K562 (cell line): ENCODE measurements around the gene PITX1.

Source experiments
- CHCHD3 ChIP-seq: fragments of 250-450 bp; sonication (Bioruptor Pico); IDR thresholded peaks from 2 replicates; pipeline ENCODE4 v2.1.2; 2022; ENCODE audit warnings: mild to moderate bottlenecking
- CHD7 ChIP-seq: fragments of 200-600 bp; sonication (generic); IDR thresholded peaks from one replicate; pipeline ENCODE4 v1.6.1; 2012; ENCODE audit warnings: mild to moderate bottlenecking, low read depth, low read length, inconsistent platforms
- CTCF ChIP-seq, 3 experiments: IDR thresholded peaks in 2 of 3; conservative IDR thresholded peaks in 1 of 3; 2 replicates each; pipeline ENCODE4 v1.5.1; 2011 to 2012; ENCODE audit warnings: low read length in 3 of 3, mild to moderate bottlenecking in 3 of 3, control low read depth in 2 of 3, improper control_type of control experiment in 1 of 3, inconsistent platforms in 1 of 3, low read depth in 1 of 3, mixed read lengths in 1 of 3, moderate library complexity in 1 of 3; ENCODE audit not compliant: insufficient read depth in 2 of 3
- GTF2F1 ChIP-seq: IDR thresholded peaks from 2 replicates; pipeline ENCODE4 v1.6.1; 2011; ENCODE audit warnings: low read depth, low read length, improper control_type of control experiment
- HINFP ChIP-seq: fragments of 450-650 bp; conservative IDR thresholded peaks from 2 replicates; pipeline ENCODE4 v1.6.1; 2016; ENCODE audit warnings: missing genetic modification characterization, low read depth, mild to moderate bottlenecking, control low read depth, missing compliant biosample characterization
- JUN ChIP-seq, 2 experiments: sonication (generic) in 1 of 2; formaldehyde crosslinking in 1 of 2; IDR thresholded peaks; 2 replicates each; pipeline versions ENCODE4 v1.6.1 to v1.8.0; 2012 to 2022; ENCODE audit warnings: borderline replicate concordance in 2 of 2, mild to moderate bottlenecking in 2 of 2, improper control_type of control experiment in 1 of 2, low read depth in 1 of 2, low read length in 1 of 2, missing genetic modification reagents in 1 of 2
- KDM1A ChIP-seq, 2 experiments: fragments of 450-650 bp; IDR thresholded peaks; 2 replicates each; pipeline ENCODE4 v1.6.1; 2016; ENCODE audit warnings: mild to moderate bottlenecking in 2 of 2
- POLR2A ChIP-seq: fragments of 450-650 bp; conservative IDR thresholded peaks from 2 replicates; pipeline ENCODE4 v1.6.1; 2016
- RAD21 ChIP-seq, 2 experiments: fragments of 250-450 bp in 1 of 2; fragments of 450-650 bp in 1 of 2; sonication (Bioruptor Pico) in 1 of 2; formaldehyde crosslinking in 1 of 2; IDR thresholded peaks in 1 of 2; conservative IDR thresholded peaks in 1 of 2; 2 replicates each; pipeline versions ENCODE4 v1.4.0 to v1.8.0; 2020 to 2022; ENCODE audit warnings: mild to moderate bottlenecking in 2 of 2, moderate library complexity in 1 of 2
- RB1 ChIP-seq: fragments of 450-650 bp; IDR thresholded peaks from 2 replicates; pipeline ENCODE4 v1.6.1; 2017; ENCODE audit warnings: low read depth, mild to moderate bottlenecking
- TOE1 ChIP-seq, 2 experiments: fragments of 450-650 bp in 1 of 2; sonication (generic) in 1 of 2; formaldehyde crosslinking in 1 of 2; IDR thresholded peaks; 2 replicates each; pipeline versions ENCODE4 v1.7.1 to v1.8.0; 2016 to 2022; ENCODE audit warnings: borderline replicate concordance in 2 of 2, mild to moderate bottlenecking in 2 of 2, antibody characterized with exemption in 1 of 2, inconsistent platforms in 1 of 2, low read depth in 1 of 2, missing genetic modification reagents in 1 of 2, moderate library complexity in 1 of 2
- ZNF23 ChIP-seq: fragments of 250-450 bp; sonication (Bioruptor Pico); IDR thresholded peaks from 2 replicates; pipeline ENCODE4 v1.4.0; 2020; ENCODE audit warnings: mild to moderate bottlenecking
- ZNF274 ChIP-seq: IDR thresholded peaks from 2 replicates; pipeline ENCODE4 v1.6.1; 2011; ENCODE audit warnings: low read depth, mild to moderate bottlenecking, low read length, moderate library complexity, borderline replicate concordance
- ZNF282 ChIP-seq: sonication (generic); formaldehyde crosslinking; IDR thresholded peaks from 2 replicates; pipeline ENCODE4 v1.8.1; 2023; ENCODE audit warnings: missing genetic modification reagents

- TF ChIP-seq HINFP (no peak), POLR2A (no peak), GTF2F1 (no peak), CTCF (IDR thresholded peaks at IDR 0.05 in 2 of 3, conservative IDR thresholded peaks at IDR 0.05 in 1 of 3; ENCODE audit: insufficient read depth in 2 of 3, low read depth in 1 of 3, low read length in 3 of 3) (no peak), TOE1 (IDR thresholded peaks at IDR 0.05; ENCODE audit: borderline replicate concordance) (no peak), TOE1 (CRISPR knock-in tag; IDR thresholded peaks at IDR 0.05; ENCODE audit: borderline replicate concordance, low read depth) (no peak), ZNF274 (no peak), ZNF23 (CRISPR knock-in tag) (no peak), JUN (IDR thresholded peaks at IDR 0.05; ENCODE audit: borderline replicate concordance, low read depth, low read length) (no peak), JUN (CRISPR knock-in tag; IDR thresholded peaks at IDR 0.05; ENCODE audit: borderline replicate concordance) (no peak), CHCHD3 (no peak), RB1 (no peak), ZNF282 (CRISPR knock-in tag) (no peak), CHD7 (no peak), KDM1A (IDR thresholded peaks at IDR 0.05) (no peak), RAD21 (CRISPR knock-in tag; conservative IDR thresholded peaks at IDR 0.05 in 1 of 2, IDR thresholded peaks at IDR 0.05 in 1 of 2) (no peak)
Measured at GRCh38 chr5:135046661-135047346, 12.8 kb upstream of the PITX1 start.
